T1000 (cell line): Measurements from ENCODE around the gene B3GALT2.
"Not testable (repeated sequence)": the region's sequence is repeated elsewhere in the genome, so short reads cannot be mapped to it uniquely, and the experiment has no call there.

Source experiments
- DNase-seq: peaks from one replicate; lab custom pipeline; 2025; ENCODE audit warnings: mixed read lengths; lab: John Stamatoyannopoulos, UW

Gene B3GALT2

GRCh38 chr1:193185901-193186731 lies at the start of gene B3GALT2:
TSS of gene B3GALT2 (minus strand) at chr1:193186613. CDS start at chr1:193181562, 5,051 bp downstream.
- DNase-seq: no peak

- no peak for DNase-seq
These were observed 48.1 kb upstream of the B3GALT2 start for GRCh38 chr1:193234530-193234929.

- not testable (repeated sequence) for DNase-seq
These were observed 44.7 kb upstream of the B3GALT2 start for GRCh38 chr1:193231146-193231545.

- DNase-seq: no peak
These were observed 42.7 kb upstream of the B3GALT2 start for GRCh38 chr1:193229136-193229535.

- DNase-seq: no peak
These were observed 35.7 kb upstream of the B3GALT2 start for GRCh38 chr1:193222056-193222615.

GRCh38 chr1:193221651-193222050 lies 35.2 kb upstream of the B3GALT2 start:
- no peak for DNase-seq

- DNase-seq: no peak
These were observed 33.0 kb upstream of the B3GALT2 start for GRCh38 chr1:193219391-193219790.

- DNase-seq: no peak
These were observed 30.5 kb upstream of the B3GALT2 start for GRCh38 chr1:193216920-193217319.

- DNase-seq: no peak
These were observed 27.6 kb upstream of the B3GALT2 start for GRCh38 chr1:193213998-193214397.

GRCh38 chr1:193212637-193213036 lies 26.2 kb upstream of the B3GALT2 start:
- no peak for DNase-seq

GRCh38 chr1:193211539-193211938 lies 25.1 kb upstream of the B3GALT2 start:
- no peak for DNase-seq

GRCh38 chr1:193210996-193211395 lies 24.6 kb upstream of the B3GALT2 start:
- DNase-seq: no peak

GRCh38 chr1:193201021-193201420 lies 14.6 kb upstream of the B3GALT2 start:
- DNase-seq: no peak

GRCh38 chr1:193199940-193200339 lies 13.5 kb upstream of the B3GALT2 start:
- no peak for DNase-seq

GRCh38 chr1:193192586-193192985 lies 6.2 kb upstream of the B3GALT2 start:
- no peak for DNase-seq

GRCh38 chr1:193190096-193190744 lies 3.8 kb upstream of the B3GALT2 start:
- DNase-seq: no peak

- DNase-seq: no peak
These were observed 3.2 kb upstream of the B3GALT2 start for GRCh38 chr1:193189442-193190095.

- not testable (repeated sequence) for DNase-seq
These were observed 2.5 kb upstream of the B3GALT2 start for GRCh38 chr1:193188915-193189314.

- no peak for DNase-seq
These were observed 701 bp upstream of the B3GALT2 start for GRCh38 chr1:193187114-193187513.

GRCh38 chr1:193185211-193185610 lies 1.2 kb downstream of the B3GALT2 start:
- no peak for DNase-seq

GRCh38 chr1:193184776-193185175 lies 1.6 kb downstream of the B3GALT2 start:
- DNase-seq: no peak

- DNase-seq: no peak
These were observed 3.3 kb downstream of the B3GALT2 start for GRCh38 chr1:193183019-193183627.
